ENCODE measurements around the gene RAI14.
"Not testable (repeated sequence)": the region's sequence is repeated elsewhere in the genome, so short reads cannot be mapped to it uniquely, and the experiment has no call there.

RAI14 gene

DNA sequence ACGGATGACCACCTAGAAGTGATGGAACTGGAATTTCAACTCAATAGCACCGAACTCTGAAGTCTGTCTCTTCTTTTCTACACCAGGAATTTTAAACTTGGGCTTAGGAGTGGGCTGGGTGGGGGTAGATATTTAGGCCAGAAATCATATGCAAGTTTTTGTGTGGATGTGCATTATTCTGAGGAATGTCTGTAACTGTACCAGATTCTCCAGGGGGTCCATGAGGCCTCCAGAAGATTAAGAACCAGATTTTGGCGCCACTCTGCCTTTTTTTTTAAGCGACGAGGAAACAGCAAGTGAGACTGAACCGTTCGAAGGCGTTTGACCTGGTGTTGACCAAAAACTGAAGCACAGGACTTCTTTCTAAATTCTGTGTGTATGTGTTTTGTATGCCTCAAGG is 94.1 kb downstream of the RAI14 start:
- TF ChIP-seq POU2F2 (IDR thresholded peaks at IDR 0.05; ENCODE audit: low read depth, low read length) = no peak
- no peak for TF ChIP-seq TAF1 (IDR thresholded peaks at IDR 0.05; ENCODE audit: low read depth, low read length)
- no peak for TF ChIP-seq POLR2AphosphoS5 (IDR thresholded peaks at IDR 0.05; ENCODE audit: low read depth, low read length)
- no peak for TF ChIP-seq POLR2A (IDR thresholded peaks at IDR 0.05; ENCODE audit: low read depth, low read length)
- TF ChIP-seq SPI1 (IDR thresholded peaks at IDR 0.05; ENCODE audit: low read depth, low read length) = no peak
- no peak for TF ChIP-seq PAX5 (IDR thresholded peaks at IDR 0.05; ENCODE audit: insufficient read depth, low read length, severe bottlenecking)
- FAIRE-seq = no peak
- no peak for DNase-seq (ENCODE audit: insufficient read length, low spot score)

DNA sequence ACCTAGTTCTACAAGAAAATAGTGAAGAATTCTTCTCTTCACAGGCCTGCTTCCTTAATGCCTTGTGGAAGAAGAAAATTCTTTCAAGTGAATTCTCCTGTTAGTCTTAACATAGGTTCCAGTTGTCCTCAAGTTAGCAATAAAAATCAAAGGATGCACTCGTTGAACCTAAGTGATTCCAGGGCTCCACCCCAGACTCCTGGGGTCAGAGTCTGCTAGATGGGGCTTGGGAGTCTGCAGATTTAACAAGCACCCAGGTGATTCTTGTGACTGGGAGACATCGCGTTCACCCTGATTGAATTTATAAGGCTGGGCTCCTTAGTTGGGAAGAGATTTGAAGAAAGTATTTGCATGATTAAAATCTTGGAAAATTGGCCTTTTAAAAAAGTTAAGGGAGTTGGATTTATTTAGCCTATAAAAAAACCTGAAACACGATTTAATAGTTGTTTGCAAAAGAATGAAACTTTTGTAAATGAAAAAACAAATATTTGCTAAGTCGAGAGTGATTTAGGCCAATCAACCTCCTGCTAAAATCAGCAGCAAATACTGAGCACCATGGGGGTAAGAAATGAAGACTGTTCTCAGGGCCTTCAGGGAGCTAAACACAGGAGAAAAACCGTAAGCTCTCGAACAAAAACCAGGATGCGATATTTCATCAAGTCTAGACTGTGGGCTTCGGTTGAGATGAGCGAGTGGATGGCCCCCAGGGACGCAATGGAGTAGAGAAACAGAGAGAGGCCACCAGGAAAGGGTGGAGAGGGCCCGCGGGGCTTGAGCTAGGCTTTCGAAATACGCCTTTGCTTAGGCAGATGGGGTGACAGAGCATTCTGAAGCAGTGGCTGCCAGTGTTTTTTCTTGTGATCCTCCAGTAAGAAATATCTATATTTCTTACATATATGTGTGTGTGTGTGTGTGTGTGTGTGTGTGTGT is 95.9 kb downstream of the RAI14 start:
- no peak for DNase-seq (ENCODE audit: insufficient read length, low spot score)
- TF ChIP-seq TAF1 (IDR thresholded peaks at IDR 0.05; ENCODE audit: low read depth, low read length) = no peak
- TF ChIP-seq POLR2AphosphoS5 (IDR thresholded peaks at IDR 0.05; ENCODE audit: low read depth, low read length) = no peak
- TF ChIP-seq PAX5 (IDR thresholded peaks at IDR 0.05; ENCODE audit: insufficient read depth, low read length, severe bottlenecking) = no peak
- no peak for TF ChIP-seq SPI1 (IDR thresholded peaks at IDR 0.05; ENCODE audit: low read depth, low read length)
- no peak for TF ChIP-seq POU2F2 (IDR thresholded peaks at IDR 0.05; ENCODE audit: low read depth, low read length)
- no peak for TF ChIP-seq POLR2A (IDR thresholded peaks at IDR 0.05; ENCODE audit: low read depth, low read length)
- no peak for FAIRE-seq

DNA sequence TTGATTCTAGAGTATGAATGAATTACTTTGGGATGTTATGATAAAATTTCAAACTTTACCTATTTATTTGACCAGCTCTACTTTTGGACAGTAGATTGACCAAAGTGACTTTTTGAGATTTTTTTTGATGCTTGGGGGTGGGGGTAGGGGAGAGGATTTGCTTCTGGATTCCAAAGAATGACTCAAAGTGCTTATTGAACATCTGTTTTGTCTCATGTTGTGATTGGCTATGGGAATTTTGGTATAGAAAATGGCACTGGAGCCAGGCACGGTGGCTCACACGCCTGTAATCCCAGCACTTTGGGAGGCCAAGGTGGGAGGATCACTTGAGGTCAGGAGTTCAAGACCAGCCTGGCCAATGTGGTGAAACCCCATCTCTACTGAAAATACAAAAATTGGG is 97.1 kb downstream of the RAI14 start:
- DNase-seq (ENCODE audit: insufficient read length, low spot score); FAIRE-seq: not testable (repeated sequence)

DNA sequence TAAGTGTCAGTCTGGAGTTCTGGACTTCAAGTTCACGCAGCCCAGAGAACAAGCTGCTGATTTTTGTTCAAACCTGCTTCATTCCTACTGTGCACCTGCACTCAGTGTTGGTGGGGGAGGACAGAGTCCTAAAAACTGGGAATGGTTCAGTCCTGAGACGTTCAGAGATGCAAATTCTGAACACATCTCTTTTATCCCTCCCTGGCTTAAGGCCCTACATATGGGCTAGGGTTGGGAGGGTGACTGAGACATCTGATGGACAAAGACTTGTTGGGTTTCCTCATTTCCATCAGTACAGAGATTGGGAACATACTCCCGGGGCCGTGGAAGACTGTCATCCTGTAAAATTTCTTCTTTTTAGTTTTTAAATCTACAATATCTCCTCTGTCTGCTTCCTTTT is 99.8 kb downstream of the RAI14 start:
- no peak for FAIRE-seq
- no peak for DNase-seq (ENCODE audit: insufficient read length, low spot score)
- TF ChIP-seq SPI1 (IDR thresholded peaks at IDR 0.05; ENCODE audit: low read depth, low read length) (no peak), POU2F2 (IDR thresholded peaks at IDR 0.05; ENCODE audit: low read depth, low read length) (no peak), POLR2A (IDR thresholded peaks at IDR 0.05; ENCODE audit: low read depth, low read length) (no peak), PAX5 (IDR thresholded peaks at IDR 0.05; ENCODE audit: insufficient read depth, low read length, severe bottlenecking) (no peak), POLR2AphosphoS5 (IDR thresholded peaks at IDR 0.05; ENCODE audit: low read depth, low read length) (no peak), TAF1 (IDR thresholded peaks at IDR 0.05; ENCODE audit: low read depth, low read length) (no peak)

DNA sequence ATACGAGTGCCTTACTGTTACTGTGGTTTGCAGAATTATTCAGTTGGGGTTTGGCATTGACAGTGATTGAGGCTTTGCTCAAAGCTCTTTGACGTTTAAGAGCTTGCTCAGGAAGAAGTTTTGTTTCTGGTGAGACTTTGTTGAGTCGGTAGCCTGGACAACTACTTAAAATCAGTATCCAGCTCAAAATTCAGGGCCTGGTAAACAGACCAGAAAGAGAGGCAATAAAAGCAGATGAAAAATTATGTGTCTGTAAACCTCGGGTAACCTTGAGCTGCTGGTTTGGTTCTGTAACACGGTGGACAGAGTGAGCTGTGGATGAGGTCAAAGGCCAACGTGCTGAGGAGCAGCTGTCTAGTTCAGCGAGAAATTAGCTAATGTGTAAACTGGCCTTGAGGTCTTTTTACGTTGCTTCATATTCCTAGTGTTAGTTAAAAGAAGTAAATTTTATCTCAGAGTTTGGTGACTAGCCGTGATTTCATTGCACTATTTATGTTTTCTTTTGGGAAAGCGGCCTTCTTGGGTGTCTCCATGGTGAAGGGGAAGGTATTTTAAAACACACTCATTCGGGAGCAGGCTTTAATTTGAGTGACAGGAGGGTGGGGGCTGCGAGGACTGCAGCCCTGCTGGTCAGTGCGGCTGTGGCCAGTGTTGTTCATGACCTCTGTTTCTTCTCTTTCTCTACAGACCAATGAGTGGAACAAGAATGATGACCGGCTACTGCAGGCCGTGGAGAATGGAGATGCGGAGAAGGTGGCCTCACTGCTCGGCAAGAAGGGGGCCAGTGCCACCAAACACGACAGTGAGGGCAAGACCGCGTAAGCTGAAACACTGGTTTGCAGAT is 100.9 kb downstream of the RAI14 start:
- TF ChIP-seq SPI1 (IDR thresholded peaks at IDR 0.05; ENCODE audit: low read depth, low read length) (no peak), POLR2A (IDR thresholded peaks at IDR 0.05; ENCODE audit: low read depth, low read length) (no peak), TAF1 (IDR thresholded peaks at IDR 0.05; ENCODE audit: low read depth, low read length) (no peak), POU2F2 (IDR thresholded peaks at IDR 0.05; ENCODE audit: low read depth, low read length) (no peak), POLR2AphosphoS5 (IDR thresholded peaks at IDR 0.05; ENCODE audit: low read depth, low read length) (no peak), PAX5 (IDR thresholded peaks at IDR 0.05; ENCODE audit: insufficient read depth, low read length, severe bottlenecking) (no peak)
- DNase-seq (ENCODE audit: insufficient read length, low spot score) (no peak), FAIRE-seq (no peak)

DNA sequence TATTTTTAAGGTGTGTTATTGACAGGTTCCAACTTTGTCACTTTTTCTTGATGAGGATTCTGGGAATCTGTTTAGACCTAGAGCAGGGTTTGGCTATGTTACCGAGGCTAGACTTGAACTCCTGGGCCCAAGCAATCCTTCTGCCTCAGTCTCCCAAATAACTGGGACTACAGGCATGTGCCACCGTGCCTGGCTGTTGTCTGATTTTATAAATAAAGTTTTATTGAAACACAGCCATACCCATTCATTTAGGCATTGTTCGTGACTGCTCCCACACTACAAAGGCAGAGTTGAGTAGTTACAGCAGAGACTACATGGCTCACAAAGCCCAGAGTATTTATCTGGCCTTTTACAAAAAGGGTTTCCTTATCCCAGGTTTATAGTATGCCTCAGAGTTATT is 102.4 kb downstream of the RAI14 start:
- TF ChIP-seq PAX5 (IDR thresholded peaks at IDR 0.05; ENCODE audit: insufficient read depth, low read length, severe bottlenecking) = no peak
- TF ChIP-seq TAF1 (IDR thresholded peaks at IDR 0.05; ENCODE audit: low read depth, low read length) = no peak
- TF ChIP-seq POLR2AphosphoS5 (IDR thresholded peaks at IDR 0.05; ENCODE audit: low read depth, low read length) = no peak
- TF ChIP-seq POLR2A (IDR thresholded peaks at IDR 0.05; ENCODE audit: low read depth, low read length) = no peak
- TF ChIP-seq SPI1 (IDR thresholded peaks at IDR 0.05; ENCODE audit: low read depth, low read length) = no peak
- no peak for TF ChIP-seq POU2F2 (IDR thresholded peaks at IDR 0.05; ENCODE audit: low read depth, low read length)
- no peak for FAIRE-seq

DNA sequence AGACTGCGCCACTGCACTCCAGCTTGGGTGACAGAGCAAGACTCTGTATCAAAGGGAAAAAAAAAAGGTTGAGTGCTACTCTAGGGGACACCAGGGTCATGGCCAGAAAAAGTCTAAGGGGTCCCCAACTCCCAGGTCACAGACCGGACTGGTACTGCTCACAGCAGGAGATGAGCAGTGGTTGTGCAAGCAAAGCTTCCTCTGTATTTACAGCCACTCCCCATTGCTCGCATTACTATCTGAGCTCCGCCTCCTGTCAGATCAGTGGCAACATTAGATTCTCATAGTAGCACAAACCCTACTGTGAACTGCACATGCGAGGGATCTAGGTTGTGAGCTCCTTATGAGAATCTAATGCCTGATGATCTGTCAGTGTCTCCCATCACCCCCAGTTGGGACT is 103.1 kb downstream of the RAI14 start:
- not testable (repeated sequence) for FAIRE-seq; DNase-seq (ENCODE audit: insufficient read length, low spot score)

More for the DNA sequence above, 102.4 kb downstream of the RAI14 start:
- DNase-seq (ENCODE audit: insufficient read length, low spot score) = no peak

DNA sequence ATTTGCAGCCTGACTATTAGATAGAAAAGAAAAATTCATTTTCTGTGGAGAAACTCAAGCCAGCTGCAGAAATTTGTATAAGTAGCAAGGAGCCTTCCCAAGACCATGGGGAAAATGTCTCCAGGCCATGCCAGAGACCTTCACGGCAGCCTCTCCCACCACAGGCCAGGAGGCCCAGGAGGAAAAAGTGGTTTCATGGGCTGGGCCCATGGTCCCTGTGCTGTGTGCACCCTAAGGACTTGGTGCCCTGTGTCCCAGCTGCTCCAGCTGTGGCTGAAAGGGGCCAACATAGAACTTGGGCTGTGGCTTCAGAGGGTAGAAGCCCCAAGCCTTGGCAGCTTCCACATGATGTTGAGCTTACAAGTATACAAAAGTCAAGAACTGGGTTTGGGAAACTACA is 109.5 kb downstream of the RAI14 start:
- FAIRE-seq = no peak
- no peak for DNase-seq (ENCODE audit: insufficient read length, low spot score)
- TF ChIP-seq POU2F2 (IDR thresholded peaks at IDR 0.05; ENCODE audit: low read depth, low read length) = no peak
- no peak for TF ChIP-seq SPI1 (IDR thresholded peaks at IDR 0.05; ENCODE audit: low read depth, low read length)
- TF ChIP-seq PAX5 (IDR thresholded peaks at IDR 0.05; ENCODE audit: insufficient read depth, low read length, severe bottlenecking) = no peak
- TF ChIP-seq TAF1 (IDR thresholded peaks at IDR 0.05; ENCODE audit: low read depth, low read length) = no peak
- no peak for TF ChIP-seq POLR2AphosphoS5 (IDR thresholded peaks at IDR 0.05; ENCODE audit: low read depth, low read length)
- no peak for TF ChIP-seq POLR2A (IDR thresholded peaks at IDR 0.05; ENCODE audit: low read depth, low read length)

DNA sequence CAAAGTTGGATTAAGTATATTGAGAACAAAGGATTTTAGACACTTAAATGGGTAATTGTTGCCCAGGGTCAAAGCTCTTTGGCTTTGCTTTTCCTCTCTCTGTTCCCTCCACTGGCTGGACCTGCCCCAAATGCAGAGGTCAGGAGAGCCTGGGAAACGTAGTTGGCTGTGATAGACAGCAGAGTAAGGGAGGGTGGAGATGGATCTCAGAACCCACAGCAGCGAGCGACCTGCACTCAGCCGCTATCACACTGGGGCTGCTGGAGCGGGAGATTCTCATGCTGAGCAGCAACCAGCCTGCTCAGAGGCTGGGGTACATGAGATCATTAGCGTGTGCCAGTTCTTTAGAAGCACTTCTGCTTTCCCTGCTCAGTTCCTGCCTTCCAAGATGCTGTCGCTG is 111.1 kb downstream of the RAI14 start:
- FAIRE-seq (no peak), DNase-seq (ENCODE audit: insufficient read length, low spot score) (no peak)
- TF ChIP-seq POU2F2 (IDR thresholded peaks at IDR 0.05; ENCODE audit: low read depth, low read length) (no peak), TAF1 (IDR thresholded peaks at IDR 0.05; ENCODE audit: low read depth, low read length) (no peak), POLR2A (IDR thresholded peaks at IDR 0.05; ENCODE audit: low read depth, low read length) (no peak), PAX5 (IDR thresholded peaks at IDR 0.05; ENCODE audit: insufficient read depth, low read length, severe bottlenecking) (no peak), SPI1 (IDR thresholded peaks at IDR 0.05; ENCODE audit: low read depth, low read length) (no peak), POLR2AphosphoS5 (IDR thresholded peaks at IDR 0.05; ENCODE audit: low read depth, low read length) (no peak)

Measured in GM12891 (cell line).